Endothelial cell (in vitro differentiated cells): Measurements from ENCODE around the gene CSNK2A2. TPM values are rescaled to one million over a fixed set of nuclear protein-coding genes. Genes with fewer than 3 reads are reported as not detected.

Source experiments
- DNase-seq: peaks from one replicate; pipeline ENCODE4 v3.0.0; 2021; ENCODE audit warnings: low spot score
- H3K27ac Mint-ChIP-seq: one replicate; pipeline ENCODE4 v1.8.0; 2021; ENCODE audit warnings: mixed read lengths, inconsistent platforms; ENCODE audit not compliant: unreplicated experiment
- H3K27me3 Mint-ChIP-seq: one replicate; pipeline ENCODE4 v1.8.0; 2021; ENCODE audit warnings: mild to moderate bottlenecking, moderate library complexity, mixed read lengths, inconsistent platforms; ENCODE audit not compliant: unreplicated experiment
- H3K36me3 Mint-ChIP-seq: one replicate; pipeline ENCODE4 v1.8.0; 2021; ENCODE audit warnings: mild to moderate bottlenecking, low read depth, mixed read lengths, inconsistent platforms; ENCODE audit not compliant: unreplicated experiment
- H3K4me1 Mint-ChIP-seq: one replicate; pipeline ENCODE4 v1.8.0; 2021; ENCODE audit warnings: mild to moderate bottlenecking, mixed read lengths, inconsistent platforms; ENCODE audit not compliant: unreplicated experiment
- H3K4me3 Mint-ChIP-seq: one replicate; pipeline ENCODE4 v1.8.0; 2021; ENCODE audit warnings: mild to moderate bottlenecking, mixed read lengths, inconsistent platforms; ENCODE audit not compliant: unreplicated experiment
- H3K9me3 Mint-ChIP-seq: one replicate; pipeline ENCODE4 v1.8.0; 2021; ENCODE audit warnings: mixed read lengths, inconsistent platforms; ENCODE audit not compliant: unreplicated experiment
- CTCF ChIP-seq: fragments of 200-600 bp; sonication (generic); IDR thresholded peaks from one replicate; pipeline ENCODE4 v1.5.0; 2021; ENCODE audit warnings: antibody characterized with exemption; ENCODE audit not compliant: unreplicated experiment
- total RNA-seq: library from RNA; stranded (reverse); fragmentation: NEBNext Ultra II Directional; extraction: Animal tissue kit (Norgen Biotek cat#: 25700); gene quantifications from one replicate; pipeline ENCODE4 v1.2.1, GENCODE V29; 2021; ENCODE audit not compliant: unreplicated experiment

The CSNK2A2 gene
- total RNA-seq, 1 donor from 2014 or later, result 149 TPM

GRCh38 chr16:58234831-58235595, 37.1 kb upstream of the CSNK2A2 start:
- Mint-ChIP-seq H3K4me3 (no peak overlapping the region), H3K9me3 (no peaks in the 10 kb centered on the region), H3K36me3 (no peaks in the 10 kb centered on the region), H3K27ac (no peak overlapping the region), H3K27me3 (peaks cover 3% of the 10 kb centered on the region), H3K4me1 (peaks cover 13% of the 10 kb centered on the region)
- no peak for TF ChIP-seq CTCF
- DNase-seq, result no peak

GRCh38 chr16:58230259-58230658, 32.4 kb upstream of the CSNK2A2 start:
- H3K27me3 Mint-ChIP-seq, result no peaks in the 10 kb centered on the region
- no peaks in the 10 kb centered on the region for H3K36me3 Mint-ChIP-seq
- TF ChIP-seq CTCF, result no peak
- H3K4me1 Mint-ChIP-seq, result no peaks in the 10 kb centered on the region
- no peak overlapping the region for H3K27ac Mint-ChIP-seq
- DNase-seq, result no peak
- H3K4me3 Mint-ChIP-seq, result no peak overlapping the region
- no peaks in the 10 kb centered on the region for H3K9me3 Mint-ChIP-seq

- no peak for TF ChIP-seq CTCF
- Mint-ChIP-seq H3K9me3 (no peaks in the 10 kb centered on the region), H3K27ac (no peak overlapping the region), H3K4me3 (no peak overlapping the region), H3K36me3 (no peaks in the 10 kb centered on the region), H3K27me3 (peaks cover 8% of the 10 kb centered on the region), H3K4me1 (no peaks in the 10 kb centered on the region)
- no peak for DNase-seq
These were observed 28.9 kb upstream of the CSNK2A2 start for GRCh38 chr16:58226790-58227189.

- Mint-ChIP-seq H3K27ac (no peak overlapping the region), H3K27me3 (peaks cover 8% of the 10 kb centered on the region), H3K4me1 (no peaks in the 10 kb centered on the region), H3K36me3 (no peaks in the 10 kb centered on the region), H3K9me3 (no peaks in the 10 kb centered on the region), H3K4me3 (no peak overlapping the region)
- no peak for TF ChIP-seq CTCF
- no peak for DNase-seq
These were observed 28.2 kb upstream of the CSNK2A2 start for GRCh38 chr16:58225965-58226602.
